Measurements from ENCODE around the gene HIVEP3. TPM values are rescaled to one million over a fixed set of nuclear protein-coding genes. Genes with fewer than 3 reads are reported as not detected.
A peak's percentile ranks its signal among the peaks of the same experiment; 100 is the strongest.

HIVEP3 gene
- total RNA-seq, 1 experiment from 2014 or later: 1.2 TPM

DNA sequence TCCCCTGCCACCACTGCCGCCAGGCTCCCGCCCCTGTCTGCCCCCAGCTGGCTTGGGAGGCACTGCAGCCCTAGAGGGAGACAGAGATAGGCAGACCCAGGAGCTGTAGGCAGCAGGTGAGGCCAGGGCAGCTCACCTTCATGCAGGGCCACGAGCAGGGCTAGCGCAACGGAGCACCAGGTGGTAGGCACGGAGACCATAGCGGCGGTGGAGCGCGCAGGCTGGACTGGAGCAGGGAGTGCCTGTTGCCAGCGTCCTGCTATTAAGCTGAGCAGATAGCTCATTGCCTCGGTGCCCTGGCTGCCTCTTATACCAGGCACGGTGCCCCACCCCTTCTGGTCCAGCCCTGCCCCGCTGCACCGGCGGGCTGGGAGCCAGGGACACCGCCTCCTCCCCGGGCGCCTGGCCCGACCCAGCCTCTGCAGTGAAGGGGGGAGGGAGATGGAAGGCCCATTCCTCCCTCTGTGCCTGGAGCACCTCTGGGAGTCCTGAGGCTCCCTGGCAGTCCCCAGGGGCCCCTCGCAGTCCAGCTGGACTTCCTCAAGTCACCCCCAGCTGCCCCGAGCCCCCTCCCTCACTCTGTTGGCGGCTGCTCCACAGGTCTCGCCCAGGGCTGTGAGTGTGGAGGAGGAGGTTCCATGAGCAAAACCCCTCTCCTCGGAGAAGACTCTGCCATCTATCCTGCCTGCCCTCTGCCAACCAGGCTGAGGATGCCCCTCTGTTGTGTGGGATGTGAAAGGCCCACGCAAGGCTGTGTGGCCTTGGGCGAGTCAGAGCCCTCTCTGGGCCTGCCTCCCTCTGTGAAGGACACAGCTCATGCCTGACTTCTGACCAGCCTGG lies 434.1 kb downstream of the HIVEP3 start, which contains the start of gene EDN2:
Gene EDN2 (minus strand): TSS at position 282 of the 840 bp plus-strand sequence. CDS start 82 bp downstream, at position 200.
- no peaks in the 10 kb centered on the region for H3K27me3 Mint-ChIP-seq (ENCODE audit: insufficient read depth, unreplicated experiment)
- ChIA-PET CTCF (interaction anchor here (0.6 to 3.7 kb wide), 13 partner anchors 8 to 793 kb away, joined by 3 to 26 read pairs (median 5); partner anchors contain the start of gene NFYC), POLR2A (interaction anchor here (0.5 to 7.1 kb wide), 7 partner anchors 9 to 1197 kb away, joined by 3 to 87 read pairs (median 7); partner anchors contain the start of gene YBX1)
- no peak for TF ChIP-seq CTCF (IDR thresholded peaks at IDR 0.05; ENCODE audit: unreplicated experiment)
- peaks cover 5% of the 10 kb centered on the region for H3K9me3 Mint-ChIP-seq (ENCODE audit: unreplicated experiment)
- H3K4me1 Mint-ChIP-seq (ENCODE audit: insufficient read depth, unreplicated experiment): peaks cover 40% of the 10 kb centered on the region
- H3K4me3 Mint-ChIP-seq (ENCODE audit: unreplicated experiment): peak within 1 kb of the TSS; percentile 71
- peak; percentile 87 for DNase-seq (ENCODE audit: unreplicated experiment)
- intact Hi-C loops (cut with micrococcal nuclease): loop anchor here (5.0 kb wide), 1 partner anchor 33 kb away; no protein-coding TSS in a partner anchor
- peak within 1 kb of the TSS; percentile 54 for H3K27ac Mint-ChIP-seq (ENCODE audit: low read depth, unreplicated experiment)
- no peaks in the 10 kb centered on the region for H3K36me3 Mint-ChIP-seq (ENCODE audit: insufficient read depth, unreplicated experiment)
- BruUV-seq (replicated peaks): no TSS peak

DNA sequence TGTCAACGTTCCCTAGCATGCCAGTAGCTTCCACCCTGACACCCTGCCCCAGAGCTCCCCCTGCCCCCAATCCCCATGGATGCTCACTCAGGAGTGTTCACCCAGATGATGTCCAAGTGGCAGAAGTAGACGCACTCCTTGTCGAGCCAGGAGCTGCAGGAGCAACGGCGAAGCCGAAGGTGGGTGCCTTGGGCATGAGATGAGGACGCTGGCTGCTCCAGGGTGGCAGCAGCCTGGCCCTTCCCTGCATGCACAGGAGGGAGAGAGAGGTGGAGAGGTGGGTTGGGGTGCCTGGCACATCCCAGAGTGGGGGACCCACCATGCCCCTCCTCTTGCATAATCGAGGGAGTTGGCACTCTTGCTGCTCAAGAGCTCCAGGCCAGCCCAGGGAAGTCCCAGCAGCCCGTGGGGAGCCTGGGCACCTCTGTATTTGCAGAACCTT lies 434.7 kb downstream of the HIVEP3 start:
- TF ChIP-seq CTCF (IDR thresholded peaks at IDR 0.05; ENCODE audit: unreplicated experiment): no peak
- no peak overlapping the region for H3K27ac Mint-ChIP-seq (ENCODE audit: low read depth, unreplicated experiment)
- H3K9me3 Mint-ChIP-seq (ENCODE audit: unreplicated experiment): no peaks in the 10 kb centered on the region
- no peak for DNase-seq (ENCODE audit: unreplicated experiment)
- no TSS peak for BruUV-seq (replicated peaks)
- intact Hi-C loops (cut with micrococcal nuclease): loop anchor here (5.0 kb wide), 1 partner anchor 33 kb away; no protein-coding TSS in a partner anchor
- H3K4me1 Mint-ChIP-seq (ENCODE audit: insufficient read depth, unreplicated experiment): peaks cover 40% of the 10 kb centered on the region
- peak overlapping the region; percentile 71 for H3K4me3 Mint-ChIP-seq (ENCODE audit: unreplicated experiment)
- no peaks in the 10 kb centered on the region for H3K36me3 Mint-ChIP-seq (ENCODE audit: insufficient read depth, unreplicated experiment)
- no peaks in the 10 kb centered on the region for H3K27me3 Mint-ChIP-seq (ENCODE audit: insufficient read depth, unreplicated experiment)
- CTCF ChIA-PET: interaction anchor here (0.6 to 3.7 kb wide), 15 partner anchors 8 to 1529 kb away, joined by 3 to 26 read pairs (median 4); partner anchors contain the start of gene NFYC
- POLR2A ChIA-PET: interaction anchor here (0.7 to 7.1 kb wide), 7 partner anchors 8 to 65 kb away, joined by 3 to 87 read pairs (median 7); no protein-coding TSS in a partner anchor

- intact Hi-C loops (cut with micrococcal nuclease): loop anchor here (5.0 kb wide), 1 partner anchor 34 kb away; no protein-coding TSS in a partner anchor
- H3K27me3 Mint-ChIP-seq (ENCODE audit: insufficient read depth, unreplicated experiment): no peaks in the 10 kb centered on the region
- H3K27ac Mint-ChIP-seq (ENCODE audit: low read depth, unreplicated experiment): no peak overlapping the region
- H3K4me1 Mint-ChIP-seq (ENCODE audit: insufficient read depth, unreplicated experiment): peaks cover 40% of the 10 kb centered on the region
- peak; percentile 47 for DNase-seq (ENCODE audit: unreplicated experiment)
- no peak for TF ChIP-seq CTCF (IDR thresholded peaks at IDR 0.05; ENCODE audit: unreplicated experiment)
- H3K9me3 Mint-ChIP-seq (ENCODE audit: unreplicated experiment): no peaks in the 10 kb centered on the region
- peak overlapping the region; percentile 71 for H3K4me3 Mint-ChIP-seq (ENCODE audit: unreplicated experiment)
- H3K36me3 Mint-ChIP-seq (ENCODE audit: insufficient read depth, unreplicated experiment): no peaks in the 10 kb centered on the region
- ChIA-PET POLR2A (interaction anchor here (0.6 to 7.1 kb wide), 11 partner anchors 7 to 99 kb away, joined by 3 to 87 read pairs (median 6); no protein-coding TSS in a partner anchor), CTCF (interaction anchor here (0.6 to 3.7 kb wide), 15 partner anchors 9 to 1530 kb away, joined by 3 to 26 read pairs (median 4); no protein-coding TSS in a partner anchor)
- TSS peak; percentile 51 for BruUV-seq (replicated peaks)
Observed at GRCh38 chr1:41483001-41483850, 435.5 kb downstream of the HIVEP3 start.

All from MCF 10A (cell line).